B cell (primary cell): Measurements from ENCODE around the gene DYRK1A. TPM values are rescaled to one million over a fixed set of nuclear protein-coding genes. Genes with fewer than 3 reads are reported as not detected.

Experiments
- ATAC-seq: fragments of 200-7000 bp; cut with Tn5 transposase; one replicate; pipeline ENCODE4 v1.10.0; 2021; ENCODE audit warnings: low read depth, mild to moderate bottlenecking, moderate number of reproducible peaks, moderate library complexity
- CTCF ChIA-PET: fragments of 350-600 bp; sonication (Branson Sonifier 250); formaldehyde crosslinking; loops from one replicate; lab custom pipeline; 2021; ENCODE audit warnings: antibody characterized with exemption, inconsistent platforms; lab: Charles Lee
- POLR2A ChIA-PET: fragments of 350-600 bp; sonication (Branson Sonifier 250); formaldehyde crosslinking; loops from one replicate; lab custom pipeline; 2021; ENCODE audit warnings: antibody characterized with exemption; lab: Charles Lee
- DNase-seq: peaks from one replicate; pipeline ENCODE4 v3.0.0; 2013
- H2AFZ ChIP-seq: 2 replicates; pipeline ENCODE4 v1.6.1; 2012; ENCODE audit warnings: mild to moderate bottlenecking, low read depth, low read length; ENCODE audit not compliant: insufficient read depth, poor library complexity, severe bottlenecking
- H3K27ac ChIP-seq, 2 donors: 1 replicate in 1 of 2; 2 replicates in 1 of 2; pipeline ENCODE4 v1.5.1; 2012 to 2013; ENCODE audit warnings: low read length in 2 of 2, mild to moderate bottlenecking in 2 of 2, moderate library complexity in 1 of 2
- H3K27me3 ChIP-seq, 4 experiments: fragments of 200-600 bp in 1 of 4; sonication (generic) in 1 of 4; replicated peaks in 1 of 4; 1 replicate in 2 of 4; 2 replicates in 2 of 4; pipeline versions ENCODE4 v1.6.1 to v1.7.0; 2013 to 2016; ENCODE audit warnings: low read length in 3 of 4, mild to moderate bottlenecking in 2 of 4, mixed read lengths in 1 of 4, moderate library complexity in 1 of 4; ENCODE audit not compliant: insufficient read depth in 4 of 4, control insufficient read depth in 3 of 4; ENCODE audit errors: control extremely low read depth in 1 of 4
- H3K36me3 ChIP-seq, 2 experiments: replicated peaks in 1 of 2; 1 replicate in 1 of 2; 2 replicates in 1 of 2; pipeline versions ENCODE4 v1.6.1 to v1.7.1; 2013; ENCODE audit warnings: low read length in 1 of 2; ENCODE audit not compliant: insufficient read depth in 2 of 2, control insufficient read depth in 1 of 2; ENCODE audit errors: control extremely low read depth in 1 of 2, extremely low read depth in 1 of 2
- H3K4me1 ChIP-seq, 2 donors: fragments of 200-600 bp in 1 of 2; sonication (generic) in 1 of 2; 1 replicate in 1 of 2; 2 replicates in 1 of 2; pipeline versions ENCODE4 v1.5.1 to v1.6.1; 2013 to 2017; ENCODE audit warnings: low read length in 2 of 2; ENCODE audit not compliant: control insufficient read depth in 2 of 2, insufficient read depth in 2 of 2
- H3K4me2 ChIP-seq: replicated peaks from 2 replicates; pipeline ENCODE3; 2012; ENCODE audit warnings: mild to moderate bottlenecking, low read depth, low read length; ENCODE audit not compliant: poor library complexity, severe bottlenecking
- H3K4me3 ChIP-seq, 5 experiments: fragments of 200-600 bp in 1 of 5; sonication (generic) in 1 of 5; 1 replicate in 3 of 5; 2 replicates in 2 of 5; pipeline versions ENCODE4 v1.5.1 to v1.7.0; 2011 to 2016; ENCODE audit warnings: low read length in 4 of 5, mild to moderate bottlenecking in 4 of 5, low read depth in 2 of 5, control low read depth in 1 of 5, moderate library complexity in 1 of 5; ENCODE audit not compliant: insufficient read depth in 1 of 5; ENCODE audit errors: control extremely low read depth in 1 of 5, extremely low read depth in 1 of 5
- H3K79me2 ChIP-seq: fragments of 200-600 bp; sonication (generic); one replicate; pipeline ENCODE4 v1.6.0; 2016; ENCODE audit warnings: low read length; ENCODE audit not compliant: control insufficient read depth, insufficient read depth
- H3K9ac ChIP-seq: fragments of 200-600 bp; sonication (generic); 2 replicates; pipeline ENCODE4 v1.6.1; 2017; ENCODE audit warnings: mild to moderate bottlenecking, low read length, moderate library complexity
- H3K9me3 ChIP-seq, 3 donors: one replicate each; pipeline versions ENCODE4 v1.6.1 to v1.7.1; 2013; ENCODE audit warnings: low read length in 2 of 3; ENCODE audit not compliant: control insufficient read depth in 2 of 3, insufficient read depth in 1 of 3; ENCODE audit errors: control extremely low read depth in 1 of 3
- H4K20me1 ChIP-seq: 2 replicates; pipeline ENCODE4 v1.6.0; 2012; ENCODE audit warnings: mild to moderate bottlenecking, low read length; ENCODE audit not compliant: insufficient read depth, control insufficient read depth, poor library complexity, severe bottlenecking
- H3K27ac Mint-ChIP-seq: one replicate; pipeline ENCODE4 v1.8.0; 2021; ENCODE audit warnings: mixed read lengths
- H3K27me3 Mint-ChIP-seq: one replicate; pipeline ENCODE4 v1.8.0; 2021; ENCODE audit warnings: mixed read lengths
- H3K4me1 Mint-ChIP-seq: one replicate; pipeline ENCODE4 v1.8.0; 2021; ENCODE audit warnings: mixed read lengths
- H3K4me3 Mint-ChIP-seq: one replicate; pipeline ENCODE4 v1.8.0; 2021; ENCODE audit warnings: mixed read lengths
- H3K9me3 Mint-ChIP-seq: one replicate; pipeline ENCODE4 v1.8.0; 2022; ENCODE audit warnings: mixed read lengths; ENCODE audit not compliant: insufficient read depth
- CTCF ChIP-seq: fragments of 200-600 bp; IDR thresholded peaks from one replicate; pipeline ENCODE4 v1.8.0; 2022; ENCODE audit warnings: antibody characterized with exemption, mild to moderate bottlenecking
- EZH2 ChIP-seq: IDR thresholded peaks from 2 replicates; pipeline ENCODE4 v1.6.1; 2012; ENCODE audit warnings: borderline replicate concordance, low read depth, mild to moderate bottlenecking, moderate library complexity, low read length; ENCODE audit not compliant: insufficient read depth, poor library complexity, severe bottlenecking
- WGBS: methylation state at CpG from one replicate; pipeline ENCODE4 v1.1.5; 2013; ENCODE audit warnings: missing lambda C conversion rate; ENCODE audit not compliant: insufficient coverage; 5-methylcytosine and 5-hydroxymethylcytosine counted together
- intact Hi-C: fragments of 100-400 bp; cut with micrococcal nuclease; formaldehyde crosslinking; loops from one replicate; pipeline ENCODE4 v1.10.0; 2022
- polyA plus RNA-seq: library from polyadenylated mRNA; depleted of rRNA; stranded (reverse); fragments of >200 nt; gene quantifications from 2 replicates; pipeline ENCODE4 v1.2.3, GENCODE V29; 2012
- total RNA-seq, 2 donors: library from RNA; stranded (reverse); fragments of 120-200 nt in 1 of 2; gene quantifications; 1 replicate in 1 of 2; 2 replicates in 1 of 2; pipeline versions ENCODE4 v1.2.3 to v1.2.4, GENCODE V29; 2013 to 2022

Gene DYRK1A
- total and polyA plus RNA-seq, 2 donors (not counting 1 experiment from before 2014, with no cell fraction given), result 46.6 to 147 TPM

GRCh38 chr21:37516998-37517397, 150.4 kb downstream of the DYRK1A start:
- TF ChIP-seq EZH2, result no peak
- Histone ChIP-seq H3K9me3 (no peaks in the 10 kb centered on the region), H3K9ac (no peak overlapping the region), H3K4me1 (no peaks in the 10 kb centered on the region), H3K27ac (no peak overlapping the region), H3K79me2 (no peaks in the 10 kb centered on the region), H3K4me2 (no peak overlapping the region), H3K27me3 (no peaks in the 10 kb centered on the region), H3K4me3 (no peak overlapping the region), H4K20me1 (peaks cover 5% of the 10 kb centered on the region), H2AFZ (no peak overlapping the region), H3K36me3 (peaks cover 6 to 35% of the 10 kb centered on the region in 2 experiments)
- DNase-seq, result no peak
- Mint-ChIP-seq H3K27ac (peak overlapping the region; percentile 53), H3K4me1 (peaks cover 15% of the 10 kb centered on the region), H3K4me3 (no peak overlapping the region), H3K27me3 (no peaks in the 10 kb centered on the region), H3K9me3 (no peaks in the 10 kb centered on the region)
- WGBS, result 100% methylated on average over 6 of the region's 7 CpGs
- intact Hi-C loops, result loop anchor here (10.0 kb wide), 1 partner anchor 48 kb away; no protein-coding TSS in a partner anchor
- no peak for ATAC-seq
- POLR2A ChIA-PET, result no interaction called here
- CTCF ChIA-PET, result no interaction called here

- Mint-ChIP-seq H3K27ac (no peak overlapping the region), H3K27me3 (no peaks in the 10 kb centered on the region), H3K4me3 (no peak overlapping the region), H3K9me3 (no peaks in the 10 kb centered on the region), H3K4me1 (peaks cover 2% of the 10 kb centered on the region)
- Histone ChIP-seq H3K9ac (no peak overlapping the region), H3K4me2 (no peak overlapping the region), H3K27me3 (no peaks in the 10 kb centered on the region), H3K79me2 (no peaks in the 10 kb centered on the region), H3K36me3 (peaks cover 2 to 9% of the 10 kb centered on the region in 2 experiments), H3K4me3 (no peak overlapping the region), H2AFZ (no peak overlapping the region), H3K27ac (no peak overlapping the region), H3K9me3 (no peaks in the 10 kb centered on the region), H4K20me1 (no peaks in the 10 kb centered on the region), H3K4me1 (no peaks in the 10 kb centered on the region)
- ChIA-PET POLR2A (no interaction called here), CTCF (no interaction called here)
- intact Hi-C loops, result no loop called here
- DNase-seq (no peak), ATAC-seq (no peak)
- TF ChIP-seq CTCF (no peak), EZH2 (no peak)
- WGBS, result 90% methylated on average over 4 of the region's 11 CpGs
Measured at GRCh38 chr21:37520801-37521200, 154.2 kb downstream of the DYRK1A start.
